Activated CD8-positive, alpha-beta memory T cell treated with anti-CD3 and anti-CD28 coated beads, Interleukin-2, amount 50 U/mL, for 48 hours (primary cell): ENCODE data around the gene GPATCH2.
"Not testable (repeated sequence)": the region's sequence is repeated elsewhere in the genome, so short reads cannot be mapped to it uniquely, and the experiment has no call there.

Experiments
- DNase-seq: peaks from one replicate; pipeline ENCODE4 v3.0.0-alpha.2; 2020

The GPATCH2 gene

DNA sequence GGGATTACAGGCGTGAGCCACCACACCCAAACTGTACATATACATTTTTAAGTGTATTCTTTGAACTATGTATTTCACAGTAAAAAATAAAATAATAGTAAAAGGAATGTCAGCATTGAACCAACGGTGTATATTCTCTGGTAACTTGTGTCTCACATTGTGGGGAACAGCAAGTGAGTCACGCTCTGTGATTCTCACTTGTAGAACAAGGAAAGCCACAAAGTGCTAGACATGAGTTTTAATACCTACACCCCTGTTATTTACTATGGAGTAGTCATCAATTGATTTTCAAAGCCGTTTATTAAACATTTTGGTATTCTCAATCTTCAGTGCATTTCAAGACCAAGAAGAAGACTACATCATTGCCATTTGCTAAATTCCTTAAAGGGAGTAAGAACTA, 197.2 kb downstream of the GPATCH2 start:
- no peak for DNase-seq

DNA sequence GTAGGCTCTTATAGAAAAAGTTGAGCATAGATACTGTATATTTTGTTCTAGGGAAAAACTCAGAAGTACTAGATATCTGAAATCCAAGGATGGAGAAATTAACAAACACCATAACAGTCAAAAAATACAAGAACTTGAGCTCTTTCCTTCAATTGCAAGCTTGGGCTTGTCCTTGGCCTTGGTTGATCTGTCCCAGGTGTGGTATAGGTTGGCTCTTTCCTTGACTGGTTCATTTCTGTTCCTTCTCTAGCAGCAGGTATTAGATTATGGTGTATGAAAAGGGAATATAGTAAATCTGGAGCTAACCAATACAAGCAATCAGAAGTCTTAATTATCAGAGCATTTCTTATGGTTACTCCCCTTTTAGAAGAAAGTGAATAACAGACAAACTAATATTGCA, 198.6 kb downstream of the GPATCH2 start:
- no peak for DNase-seq

DNA sequence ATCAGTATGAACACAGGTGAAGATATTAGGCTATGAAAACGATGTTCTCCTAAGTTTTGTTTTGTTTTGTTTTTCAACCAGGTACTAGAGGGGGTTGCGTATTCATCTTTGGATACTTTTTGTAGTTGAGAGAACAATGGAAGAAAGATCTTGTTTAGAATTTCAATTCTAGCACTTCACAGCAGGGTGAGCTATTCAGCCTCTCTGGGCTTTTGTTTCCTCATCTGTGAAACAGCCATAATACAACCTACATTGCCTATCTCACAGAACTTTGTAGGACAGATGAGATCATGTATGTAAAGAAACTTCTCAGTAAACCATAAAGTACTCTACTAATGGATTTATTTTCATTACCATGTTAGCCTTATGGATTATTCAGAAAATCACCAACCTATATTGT, 199.5 kb downstream of the GPATCH2 start:
- no peak for DNase-seq

DNA sequence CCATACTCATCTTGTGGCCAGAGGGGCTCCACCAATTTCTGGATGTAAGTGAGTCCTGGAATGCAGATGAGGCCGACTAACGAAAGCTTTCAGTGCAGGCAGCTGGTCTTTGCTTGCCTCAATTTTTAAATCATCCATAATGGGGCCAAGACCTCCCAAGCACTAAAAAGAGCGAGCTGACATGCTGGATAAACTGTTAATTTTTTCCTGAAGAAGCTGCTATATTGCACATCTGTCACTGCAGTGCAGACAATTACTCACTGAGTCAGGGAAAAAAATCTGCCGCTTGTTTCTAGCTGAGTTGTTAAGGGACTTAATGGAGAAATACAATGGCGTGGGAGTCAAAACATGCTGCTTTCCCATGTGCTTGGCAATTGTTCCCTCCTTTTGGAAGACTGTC, 205.5 kb downstream of the GPATCH2 start:
- no peak for DNase-seq

DNA sequence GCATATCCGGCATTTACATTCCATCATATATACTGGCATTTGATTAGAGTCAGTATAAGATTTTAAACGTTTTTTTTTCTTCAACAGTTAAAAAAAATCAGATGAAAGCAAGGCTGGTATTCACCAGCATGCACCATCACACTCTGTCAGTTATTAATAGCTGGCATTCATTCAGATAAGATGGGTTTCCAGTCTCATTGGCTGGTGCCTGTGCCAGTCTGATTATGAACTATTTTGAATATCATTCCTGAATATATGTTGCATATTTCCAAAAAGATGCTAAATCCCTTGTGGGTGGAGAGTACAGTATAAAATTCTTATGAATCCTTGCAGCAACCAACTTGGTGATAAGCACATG, 211.7 kb downstream of the GPATCH2 start:
- no peak for DNase-seq

DNA sequence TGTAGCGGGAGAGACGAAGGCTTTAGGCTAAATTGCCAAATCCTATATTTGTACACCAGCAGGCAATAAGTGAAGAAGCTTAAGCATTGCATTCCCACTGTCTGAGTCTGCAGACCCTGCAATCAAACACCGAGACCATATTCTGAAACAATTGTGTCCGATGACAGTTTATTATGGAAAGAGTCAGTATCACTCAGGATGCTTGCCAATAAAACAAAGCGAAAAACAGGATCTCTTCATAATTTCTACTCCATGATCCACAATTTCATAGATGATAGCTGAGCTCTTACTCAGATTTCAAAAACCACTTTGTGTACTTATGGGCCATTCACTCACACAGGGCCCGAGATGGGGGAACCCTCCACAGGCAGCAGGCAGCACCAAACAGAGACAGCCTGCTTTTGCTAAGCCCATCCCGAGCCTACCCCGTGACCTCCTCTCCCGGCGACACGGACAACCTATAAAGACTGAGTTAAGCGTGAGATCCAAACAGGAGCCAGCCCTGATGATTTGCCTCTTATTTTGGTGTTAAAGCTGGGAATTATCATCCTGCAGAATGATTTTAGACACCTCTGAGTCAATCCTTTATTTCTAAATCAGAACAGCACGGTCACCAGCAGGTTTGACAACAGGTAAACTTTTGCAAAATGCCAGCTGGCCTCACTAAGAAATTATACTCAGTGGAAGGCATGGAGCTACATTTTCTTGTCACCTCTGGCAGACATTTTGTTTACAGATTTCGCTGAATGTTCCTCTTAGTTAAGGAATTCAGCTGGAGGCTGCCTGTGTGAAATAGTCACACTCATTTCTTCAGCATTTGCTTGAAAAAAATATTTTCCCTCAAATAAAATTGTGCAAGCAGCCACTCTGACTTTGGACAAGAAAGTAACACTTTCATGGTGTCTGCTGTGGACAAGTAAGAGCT, 212.4 kb downstream of the GPATCH2 start:
- no peak for DNase-seq

DNA sequence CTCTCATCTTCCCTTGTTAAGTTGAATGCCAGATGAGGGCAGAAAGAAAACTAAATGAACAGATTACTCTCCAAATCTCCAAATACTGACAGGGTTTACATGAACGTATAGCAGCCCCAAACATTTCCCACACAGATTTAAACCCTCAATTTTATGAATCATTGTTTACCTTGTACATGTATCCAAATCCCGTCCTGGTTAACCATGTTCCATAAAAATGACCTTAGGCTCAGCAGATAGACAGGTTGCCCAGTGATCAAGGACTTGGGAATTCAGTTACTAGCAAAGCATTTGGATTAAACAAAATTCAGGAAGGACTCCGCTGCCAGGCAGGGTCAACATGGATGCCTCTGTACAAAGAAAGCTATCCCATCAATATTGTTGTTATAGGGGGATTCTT, 213.5 kb downstream of the GPATCH2 start:
- no peak for DNase-seq

DNA sequence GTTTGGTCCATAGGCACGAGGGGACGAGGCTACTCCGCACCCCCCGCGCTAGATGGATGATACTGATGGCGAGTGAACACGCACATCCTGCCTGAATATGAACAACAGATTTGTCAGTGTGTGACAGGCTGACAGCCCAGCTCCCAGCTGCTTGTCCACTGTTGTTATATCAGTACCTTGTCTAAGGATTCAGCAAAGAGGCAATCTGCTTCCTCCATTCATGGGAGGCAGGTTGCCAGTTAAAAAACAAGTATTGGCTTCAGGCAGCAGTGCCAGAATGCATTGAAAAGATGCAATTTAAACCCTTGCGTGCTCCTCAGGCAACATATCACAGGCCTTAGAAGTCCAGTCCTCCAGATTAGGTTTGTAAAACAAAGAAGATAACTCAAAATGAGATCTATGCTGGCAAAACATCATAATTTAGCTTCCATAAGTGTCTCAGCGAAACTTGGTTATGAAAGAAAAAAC, 223.3 kb downstream of the GPATCH2 start:
- DNase-seq = no peak

DNA sequence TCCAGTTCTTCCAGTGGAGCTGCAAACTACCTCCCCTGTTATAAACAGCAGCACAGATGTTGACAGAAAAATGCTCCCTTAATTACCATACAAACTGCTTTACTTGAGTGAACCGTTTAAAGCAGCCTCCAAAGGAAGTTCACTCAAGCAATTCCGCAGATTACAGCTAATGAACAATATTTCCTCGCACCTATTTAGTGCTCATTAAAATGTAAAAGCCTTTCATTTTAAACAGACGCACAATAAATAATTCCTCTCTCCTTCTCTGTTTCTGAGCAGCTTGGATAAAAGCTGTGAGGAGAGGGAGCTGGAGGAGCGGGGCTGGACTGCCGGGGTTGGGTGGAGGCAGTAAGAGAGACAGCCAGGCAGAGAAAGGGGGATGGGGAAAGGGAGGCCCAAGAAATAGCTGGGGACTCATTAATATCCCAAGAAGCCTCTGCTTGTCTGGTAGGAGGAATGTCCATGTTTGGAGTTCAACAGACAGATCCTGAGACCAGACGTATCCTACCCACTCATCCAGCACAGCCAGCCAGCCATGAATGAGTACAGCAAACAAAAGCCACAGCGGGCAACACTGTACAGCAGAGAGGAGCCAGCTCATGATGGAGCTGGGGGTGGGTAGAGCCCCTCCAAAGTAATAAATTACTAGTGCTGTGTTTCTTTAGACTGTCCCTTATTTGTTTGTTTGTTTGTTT, 227.7 kb downstream of the GPATCH2 start:
- DNase-seq = no peak

DNA sequence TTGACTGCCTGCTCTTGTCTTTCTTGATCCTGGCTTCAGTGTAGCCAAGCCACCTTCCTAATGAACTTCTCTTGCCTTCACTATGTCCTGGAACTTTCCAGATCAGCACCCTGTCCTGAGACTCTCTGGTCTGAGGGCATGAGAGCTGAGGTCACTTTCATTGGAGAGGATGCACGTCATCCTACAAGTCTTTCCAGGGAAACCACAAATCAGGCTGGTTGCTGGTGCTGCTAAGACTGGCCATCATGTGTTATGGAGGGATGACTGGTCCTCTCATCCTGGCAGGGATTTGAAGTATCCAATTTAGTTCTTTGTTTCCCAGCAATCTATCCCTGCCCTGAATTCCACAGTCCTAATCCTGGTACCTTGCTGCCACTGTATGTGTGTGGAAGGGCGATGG, 228.6 kb downstream of the GPATCH2 start:
- no peak for DNase-seq

DNA sequence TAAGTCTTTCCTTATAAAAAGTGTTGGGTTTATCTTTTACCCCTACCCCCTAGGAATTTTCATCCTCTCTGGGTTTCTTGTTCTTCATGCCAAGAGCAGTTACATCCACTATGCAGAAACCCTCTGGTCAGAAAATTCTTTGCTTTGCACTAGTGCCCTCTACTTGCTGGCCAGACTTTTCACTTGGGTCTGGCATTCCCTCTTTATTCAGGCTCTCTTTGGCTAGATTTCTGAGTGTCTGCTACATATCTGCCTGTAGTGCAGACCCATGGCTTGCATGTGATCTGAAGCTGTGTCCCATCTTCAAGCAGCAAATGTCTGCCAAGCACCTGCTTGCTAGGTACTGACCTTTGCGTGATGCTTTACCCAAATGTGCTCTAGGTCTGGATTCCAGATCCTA, 237.0 kb downstream of the GPATCH2 start:
- no peak for DNase-seq

DNA sequence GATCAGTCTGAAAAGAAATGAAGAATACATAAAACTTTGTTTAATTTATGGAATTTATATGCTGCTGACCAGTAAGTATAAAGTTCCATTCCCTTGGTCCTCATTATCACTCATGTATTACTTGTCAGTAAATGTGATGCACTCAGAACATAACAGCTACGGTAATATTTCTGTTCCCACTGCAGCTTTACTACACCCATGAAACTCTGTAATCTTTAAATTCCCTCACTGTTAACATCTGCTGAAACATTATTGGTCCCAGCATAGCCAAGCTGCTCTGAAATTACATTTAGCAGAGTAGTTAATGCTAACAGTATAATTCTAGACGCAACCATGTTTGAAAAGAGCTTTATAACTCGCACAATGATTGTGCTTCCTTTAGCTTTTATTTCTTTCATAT, 238.4 kb downstream of the GPATCH2 start:
- DNase-seq = no peak

DNA sequence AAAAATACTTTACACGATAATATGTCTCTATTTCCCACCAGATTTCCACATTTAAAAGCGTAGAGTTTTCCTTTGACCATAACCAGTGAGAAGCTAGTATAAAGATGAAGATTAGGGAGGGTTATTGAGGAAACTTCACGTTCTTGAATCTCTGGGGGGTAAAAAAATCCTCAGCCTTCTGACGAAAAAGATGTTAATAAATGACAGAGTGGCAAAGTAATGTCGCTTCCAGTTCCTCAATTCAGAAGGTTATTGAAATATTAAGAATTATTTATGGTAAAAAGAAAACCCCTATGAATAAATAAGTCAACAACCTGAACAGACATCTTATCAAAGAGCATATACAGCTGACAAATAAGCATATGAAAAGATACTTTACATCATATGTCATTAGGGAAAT, 241.0 kb downstream of the GPATCH2 start:
- no peak for DNase-seq

DNA sequence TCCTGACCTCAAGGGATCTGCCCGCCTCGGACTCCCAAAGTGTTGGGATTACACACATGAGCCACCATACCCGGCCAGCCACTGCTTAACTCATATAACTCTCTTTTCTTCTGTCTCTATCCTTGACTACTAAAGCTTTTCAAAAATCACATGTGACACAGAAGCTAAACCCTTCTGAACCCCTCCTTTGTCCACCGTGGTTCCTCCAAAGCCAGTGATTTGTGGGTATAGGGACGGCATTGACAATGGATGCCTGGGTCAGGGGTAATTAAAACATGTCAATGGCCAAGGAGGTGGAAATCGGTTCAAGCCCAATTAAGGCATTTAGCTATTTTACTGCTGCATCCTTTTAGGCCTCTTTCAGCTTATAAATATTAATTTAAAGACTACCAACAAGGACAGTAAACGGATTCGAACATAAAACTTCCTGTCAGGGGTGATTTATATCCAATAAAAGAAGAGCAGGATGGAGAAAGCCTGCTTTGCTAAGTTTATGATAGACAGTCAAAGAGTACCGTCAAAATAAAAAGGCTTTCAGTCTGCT, 242.3 kb downstream of the GPATCH2 start:
- DNase-seq = no peak

DNA sequence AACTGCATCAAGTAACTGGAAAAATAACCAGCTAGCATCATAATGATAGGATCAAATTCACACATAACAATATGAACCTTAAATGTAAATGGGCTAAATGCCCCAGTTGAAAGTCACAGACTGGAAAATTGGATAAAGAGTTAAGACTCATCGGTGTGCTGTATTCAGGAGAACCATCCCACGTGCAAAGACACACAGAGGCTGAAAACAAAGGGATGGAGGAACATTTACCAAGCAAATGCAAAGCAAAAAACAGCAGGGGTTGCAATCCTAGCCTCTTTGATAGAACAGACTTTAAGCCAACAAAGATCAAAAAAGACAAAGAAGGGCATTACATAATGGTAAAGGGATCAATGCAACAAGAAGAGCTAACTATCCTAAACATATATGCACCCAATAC, 249.1 kb downstream of the GPATCH2 start:
- DNase-seq = not testable (repeated sequence)

DNA sequence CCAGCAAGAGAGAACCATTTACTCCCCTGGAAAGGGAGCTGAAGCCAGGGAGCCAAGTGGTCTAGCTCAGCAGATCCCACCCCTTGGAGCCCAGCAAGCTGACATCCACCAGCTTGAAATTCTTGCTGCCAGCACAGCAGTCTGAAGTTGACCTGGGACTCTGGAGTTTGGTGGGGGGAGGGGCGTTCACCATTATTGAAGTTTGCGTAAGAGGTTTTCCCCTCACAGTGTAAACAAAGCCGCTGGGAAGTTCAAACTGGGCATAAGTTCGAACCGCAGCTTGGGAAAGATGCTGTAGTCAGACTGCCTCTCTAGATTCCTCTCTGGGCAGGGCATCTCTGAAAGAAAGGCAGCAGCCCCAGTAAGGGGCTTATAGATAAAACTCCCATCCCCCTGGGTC, 251.1 kb downstream of the GPATCH2 start:
- not testable (repeated sequence) for DNase-seq

DNA sequence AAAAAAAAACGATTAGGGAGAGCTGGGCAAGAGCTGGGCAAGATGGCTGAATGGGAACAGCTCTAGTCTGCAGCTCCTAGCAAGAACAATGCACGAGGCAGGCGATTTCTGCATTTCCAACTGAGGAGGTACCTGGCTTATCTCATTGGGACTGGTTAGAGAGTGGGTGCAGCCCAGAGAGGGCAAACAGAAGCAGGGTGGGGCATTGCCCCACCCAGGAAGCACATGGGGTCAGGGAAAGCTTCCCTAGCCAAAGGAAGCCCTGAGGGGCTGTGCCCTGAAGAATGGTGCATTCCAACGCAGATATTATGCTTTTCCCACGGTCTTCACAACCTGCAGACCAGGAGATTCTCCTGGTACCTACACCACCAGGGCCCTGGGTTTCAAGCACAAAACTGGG, 251.6 kb downstream of the GPATCH2 start:
- DNase-seq = no peak
